Measurements from ENCODE around the gene TSFM.

- TF ChIP-seq CTCF (IDR thresholded peaks at IDR 0.05; ENCODE audit: low read depth, low read length, poor library complexity, severe bottlenecking) (no peak), EZH2phosphoT487 (IDR thresholded peaks at IDR 0.05; ENCODE audit: borderline replicate concordance, low read length) (no peak)
Measured at GRCh38 chr12:57739387-57739786, 43.2 kb upstream of the TSFM start.

All from DOHH2 (cell line).